Subcutaneous adipose tissue (tissue), 4 donors: ENCODE measurements around the gene SNX24. TPM values are rescaled to one million over a fixed set of nuclear protein-coding genes. Genes with fewer than 3 reads are reported as not detected.

Experiments
- total RNA-seq, 4 donors: library from RNA; depleted of rRNA; stranded (reverse); fragments of >200 nt; gene quantifications; one replicate each; pipeline ENCODE4 v1.1.0, GENCODE V29; 2016
- TF ChIP-seq, protein P1 (sequence below): fragments of 450-650 bp; IDR thresholded peaks from one replicate; pipeline ENCODE4 v1.5.1; 2016; ENCODE audit warnings: low read depth, mild to moderate bottlenecking, control low read depth, antibody characterized with exemption, moderate library complexity

Gene SNX24
- total RNA-seq, 4 donors from 2014 or later: 5.8 to 33.9 (median 28.8) TPM

DNA sequence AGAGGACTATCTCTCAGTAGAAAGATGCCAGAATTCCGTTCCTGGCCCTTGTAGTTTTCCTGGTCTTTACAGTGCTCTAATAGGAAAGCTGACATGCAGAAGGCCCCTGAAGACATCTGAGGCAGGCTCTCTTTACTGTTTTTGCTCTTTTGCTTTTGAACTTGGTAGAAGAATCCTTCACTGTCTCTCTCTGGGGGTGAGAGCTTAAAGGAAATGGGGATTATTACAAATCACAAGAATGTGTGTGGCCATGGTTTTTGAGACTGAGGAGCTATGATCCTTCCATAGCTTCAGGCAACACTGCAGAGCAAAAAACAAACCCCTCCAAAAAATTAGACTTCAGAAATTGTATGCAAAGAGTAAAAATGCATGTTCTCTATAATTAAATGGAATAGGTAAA lies 102.0 kb downstream of the SNX24 start:
- TF ChIP-seq, protein P1, sequence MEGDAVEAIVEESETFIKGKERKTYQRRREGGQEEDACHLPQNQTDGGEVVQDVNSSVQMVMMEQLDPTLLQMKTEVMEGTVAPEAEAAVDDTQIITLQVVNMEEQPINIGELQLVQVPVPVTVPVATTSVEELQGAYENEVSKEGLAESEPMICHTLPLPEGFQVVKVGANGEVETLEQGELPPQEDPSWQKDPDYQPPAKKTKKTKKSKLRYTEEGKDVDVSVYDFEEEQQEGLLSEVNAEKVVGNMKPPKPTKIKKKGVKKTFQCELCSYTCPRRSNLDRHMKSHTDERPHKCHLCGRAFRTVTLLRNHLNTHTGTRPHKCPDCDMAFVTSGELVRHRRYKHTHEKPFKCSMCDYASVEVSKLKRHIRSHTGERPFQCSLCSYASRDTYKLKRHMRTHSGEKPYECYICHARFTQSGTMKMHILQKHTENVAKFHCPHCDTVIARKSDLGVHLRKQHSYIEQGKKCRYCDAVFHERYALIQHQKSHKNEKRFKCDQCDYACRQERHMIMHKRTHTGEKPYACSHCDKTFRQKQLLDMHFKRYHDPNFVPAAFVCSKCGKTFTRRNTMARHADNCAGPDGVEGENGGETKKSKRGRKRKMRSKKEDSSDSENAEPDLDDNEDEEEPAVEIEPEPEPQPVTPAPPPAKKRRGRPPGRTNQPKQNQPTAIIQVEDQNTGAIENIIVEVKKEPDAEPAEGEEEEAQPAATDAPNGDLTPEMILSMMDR: no peak

DNA sequence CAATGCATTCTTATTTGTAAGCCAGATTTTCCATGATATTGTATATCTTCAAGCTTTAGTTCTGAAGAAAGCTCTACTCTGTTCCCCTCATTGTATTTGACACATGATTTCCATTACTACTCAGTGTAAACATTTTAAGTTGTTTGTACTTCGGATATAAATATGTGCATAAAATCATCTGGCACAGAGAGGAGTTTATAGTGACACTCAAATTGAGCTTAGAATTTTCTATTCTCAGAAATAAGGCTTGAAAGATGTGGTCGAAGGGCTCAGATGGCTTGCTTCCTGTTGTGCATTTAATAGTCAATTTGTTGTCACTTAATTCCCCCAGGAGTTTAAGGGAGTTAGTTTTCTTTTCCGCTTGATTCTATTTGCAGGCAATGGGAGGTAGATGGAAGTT lies 102.4 kb downstream of the SNX24 start:
- TF ChIP-seq, protein P1: no peak

DNA sequence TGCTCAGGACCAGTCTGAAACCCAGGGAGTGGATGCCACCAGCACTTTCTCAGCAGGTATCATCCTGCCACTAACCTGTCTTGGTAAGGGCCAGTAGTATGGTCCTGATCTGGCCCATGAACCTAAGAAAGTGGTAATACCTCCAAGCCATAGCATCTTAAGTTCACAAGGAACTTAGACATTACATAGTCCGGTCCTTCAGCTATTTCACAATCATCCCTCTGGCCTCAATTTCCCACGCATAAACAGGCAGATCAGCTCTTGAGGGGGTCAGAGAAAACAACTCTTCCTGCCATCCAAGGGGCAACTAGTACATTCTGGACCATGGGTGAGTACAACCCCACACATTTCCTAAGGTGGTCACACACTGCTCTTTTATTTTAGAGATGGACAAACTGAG lies 102.9 kb downstream of the SNX24 start:
- TF ChIP-seq, protein P1: no peak

DNA sequence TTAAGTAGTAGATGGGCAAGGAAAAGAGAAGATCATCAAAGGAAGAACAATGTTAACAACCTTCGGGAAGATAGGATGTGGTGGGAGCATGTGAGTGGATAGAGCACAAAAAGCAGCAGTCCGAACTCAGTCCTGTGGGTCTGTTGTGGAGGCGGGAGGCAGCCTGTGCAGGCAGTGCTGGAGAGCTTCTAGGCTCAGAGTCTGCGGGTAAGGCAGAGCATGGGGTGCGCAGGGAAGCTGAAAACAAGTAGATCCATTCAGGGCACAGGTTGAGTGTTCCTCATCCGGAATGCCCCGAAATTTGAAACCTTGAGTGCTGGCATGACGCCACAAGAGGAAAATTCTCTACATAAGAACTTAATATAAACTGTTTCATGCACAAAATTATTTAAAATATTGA lies 106.2 kb downstream of the SNX24 start:
- TF ChIP-seq, protein P1: no peak

DNA sequence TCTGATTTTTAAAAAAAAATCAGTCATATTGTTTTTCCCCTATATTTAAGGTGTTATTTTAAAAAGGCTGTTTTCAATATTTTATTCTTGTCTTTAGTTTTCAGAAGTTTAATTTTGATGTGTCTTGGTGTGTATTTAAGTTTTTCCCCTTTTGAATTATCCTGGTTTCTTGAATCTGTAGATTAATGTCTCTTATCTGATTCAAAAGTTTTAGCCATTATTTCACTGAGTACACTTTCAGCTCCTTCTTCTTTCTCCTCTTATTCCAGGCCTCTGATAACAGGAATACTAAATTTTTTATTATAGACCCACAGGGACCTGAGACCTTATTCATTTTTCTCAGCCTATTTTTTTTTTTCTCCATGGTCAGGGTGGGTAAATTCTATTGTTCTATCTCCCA lies 109.3 kb downstream of the SNX24 start:
- TF ChIP-seq, protein P1: no peak

DNA sequence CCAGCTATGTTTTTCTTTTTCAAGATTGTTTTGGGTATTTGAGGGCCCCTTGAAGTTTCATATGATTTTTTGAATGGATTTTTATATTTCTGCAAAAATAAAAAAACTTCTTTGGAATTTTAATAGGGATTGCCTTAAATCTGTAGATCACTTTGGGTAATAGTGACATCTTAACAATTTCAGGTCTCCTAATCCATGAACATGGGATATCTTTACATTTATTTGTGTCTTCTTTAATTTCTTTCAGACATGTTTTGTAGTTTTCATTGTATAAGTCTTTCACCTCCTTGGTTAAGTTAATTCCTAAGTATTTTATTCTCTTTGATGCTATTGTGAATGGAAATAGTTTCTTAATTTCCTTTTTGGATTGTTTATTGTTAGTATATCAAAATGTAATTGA lies 112.0 kb downstream of the SNX24 start:
- TF ChIP-seq, protein P1: no peak

DNA sequence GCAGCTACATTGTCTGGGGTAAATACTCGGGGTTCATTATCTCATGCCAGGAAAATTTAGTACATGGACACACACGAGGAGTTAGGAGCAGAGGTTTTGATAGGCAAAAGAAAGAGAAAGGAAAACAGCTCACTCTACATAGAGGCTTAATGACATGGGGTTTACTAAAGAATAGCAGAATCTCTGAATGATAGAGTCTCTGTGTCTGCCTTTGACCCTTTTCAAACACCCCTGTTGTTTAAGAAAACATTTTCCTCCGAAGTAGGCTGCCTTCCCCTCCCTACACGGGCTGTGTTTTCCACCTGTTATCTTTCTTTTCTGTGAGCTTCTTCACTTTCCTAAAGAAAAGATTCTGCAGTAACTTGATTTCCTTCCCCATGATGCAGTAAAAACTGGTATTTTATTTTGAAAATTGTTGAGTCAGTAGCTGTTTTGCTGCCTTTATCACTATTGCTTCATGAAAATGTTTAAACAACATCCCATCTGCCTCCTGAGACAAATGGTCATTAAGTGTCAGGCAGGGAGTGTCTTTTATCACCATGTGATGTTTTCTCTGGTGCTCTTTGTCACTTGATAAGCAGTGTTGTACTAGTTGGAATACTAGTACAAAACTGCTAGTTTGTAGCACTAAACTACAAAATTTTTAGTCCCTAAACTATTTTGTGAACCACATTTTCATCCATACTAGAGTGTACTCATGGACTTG lies 114.5 kb downstream of the SNX24 start:
- TF ChIP-seq, protein P1: no peak
